K562 (cell line): ENCODE results near the gene A4GNT. TPM values are rescaled to one million over a fixed set of nuclear protein-coding genes. Genes with fewer than 3 reads are reported as not detected.

Source experiments
- ATAC-seq: fragments of 200-7000 bp; cut with Tn5 transposase; 3 replicates; pipeline ENCODE4 v1.9.1; 2020; ENCODE audit warnings: moderate library complexity
- BruUV-seq: library from RNA; stranded (reverse); fragments of 400-500 nt; replicated peaks from 2 replicates; lab custom pipeline; 2021; lab: Mats Ljungman, UMichigan
- CTCF ChIA-PET: fragments of 300-600 bp; formaldehyde crosslinking; extraction: SDS; loops from one replicate; lab custom pipeline; 2021; ENCODE audit warnings: low intra/inter-chr PET ratio; lab: Yijun Ruan, JAX
- POLR2A ChIA-PET: fragments of 300-600, 350-650 bp; sonication (Branson Sonifier 250); formaldehyde crosslinking; extraction: SDS; loops from one replicate; lab custom pipeline; 2021; ENCODE audit warnings: antibody characterized with exemption, inconsistent platforms; lab: Yijun Ruan, JAX
- DNase-seq, 4 experiments: peaks; one replicate each; pipeline versions ENCODE4 v3.0.0 to v3.0.0-alpha.2; 2011 to 2018; ENCODE audit warnings: low spot score in 3 of 4, mixed read lengths in 3 of 4; ENCODE audit errors: extremely low read depth in 1 of 4
- FAIRE-seq: peaks from 2 replicates; lab custom pipeline; 2011; peaks lifted over from hg19 to GRCh38; lab: Jason Lieb, UNC
- H2AFZ ChIP-seq: 2 replicates; pipeline ENCODE4 v1.6.0; 2011; ENCODE audit warnings: low read depth, low read length, control low read depth, inconsistent platforms
- H3K27ac ChIP-seq: fragments of 200-600 bp; 3 replicates; pipeline ENCODE4 v1.8.0; 2011; ENCODE audit warnings: low read depth, mild to moderate bottlenecking, control low read depth, inconsistent platforms, low read length, moderate library complexity, mixed read lengths; ENCODE audit errors: extremely low read depth
- H3K27me3 ChIP-seq, 2 experiments: fragments of 300-600 bp in 1 of 2; 2 replicates in 1 of 2; 3 replicates in 1 of 2; pipeline versions ENCODE4 v1.6.0 to v1.8.0; 2011; ENCODE audit warnings: inconsistent platforms in 2 of 2, low read length in 2 of 2, mild to moderate bottlenecking in 1 of 2, mixed read lengths in 1 of 2, moderate library complexity in 1 of 2; ENCODE audit not compliant: control insufficient read depth in 2 of 2, insufficient read depth in 2 of 2
- H3K36me3 ChIP-seq: fragments of 300-600 bp; 3 replicates; pipeline ENCODE4 v1.8.0; 2011; ENCODE audit warnings: mild to moderate bottlenecking, low read length, inconsistent platforms; ENCODE audit not compliant: control insufficient read depth, insufficient read depth
- H3K4me1 ChIP-seq, 2 experiments: fragments of 200-600 bp in 1 of 2; replicated peaks in 1 of 2; 2 replicates in 1 of 2; 3 replicates in 1 of 2; pipeline versions ENCODE4 v1.5.1 to v1.8.0; 2011; ENCODE audit warnings: inconsistent platforms in 2 of 2, low read length in 2 of 2, mild to moderate bottlenecking in 1 of 2, mixed read lengths in 1 of 2, moderate library complexity in 1 of 2; ENCODE audit not compliant: control insufficient read depth in 2 of 2, insufficient read depth in 2 of 2
- H3K4me2 ChIP-seq: 2 replicates; pipeline ENCODE4 v1.6.1; 2011; ENCODE audit warnings: low read length, control low read depth, inconsistent platforms, mixed read lengths; ENCODE audit not compliant: insufficient read depth
- H3K4me3 ChIP-seq: fragments of 200-600 bp; sonication (generic), shearing (Covaris generic); 2 replicates; pipeline ENCODE4 v1.5.1; 2016; ENCODE audit warnings: control low read depth, inconsistent platforms
- H3K79me2 ChIP-seq: fragments of 200-600 bp; 3 replicates; pipeline ENCODE4 v1.8.0; 2011; ENCODE audit warnings: low read length, inconsistent platforms; ENCODE audit not compliant: control insufficient read depth, insufficient read depth
- H3K9ac ChIP-seq, 2 experiments: 2 replicates each; pipeline versions ENCODE4 v1.6.0 to v1.6.1; 2011; ENCODE audit warnings: low read depth in 2 of 2, low read length in 2 of 2, control low read depth in 1 of 2, inconsistent platforms in 1 of 2, mild to moderate bottlenecking in 1 of 2, mixed read lengths in 1 of 2; ENCODE audit not compliant: insufficient read depth in 1 of 2
- H3K9me1 ChIP-seq: one replicate; pipeline ENCODE4 v1.6.0; 2011; ENCODE audit warnings: inconsistent platforms, mild to moderate bottlenecking, low read length, moderate library complexity; ENCODE audit not compliant: control insufficient read depth, insufficient read depth
- H3K9me3 ChIP-seq: replicated peaks from 2 replicates; pipeline ENCODE4 v1.5.1; 2011; ENCODE audit warnings: low read depth, low read length, inconsistent platforms; ENCODE audit not compliant: control insufficient read depth, insufficient read depth
- H4K20me1 ChIP-seq: replicated peaks from 2 replicates; pipeline ENCODE4 v1.6.1; 2011; ENCODE audit warnings: low read length, inconsistent platforms, mixed read lengths; ENCODE audit not compliant: control insufficient read depth, insufficient read depth
- MGA ChIP-seq: fragments of 450-650 bp; IDR thresholded peaks from 2 replicates; pipeline ENCODE4 v1.6.1; 2016; ENCODE audit warnings: mild to moderate bottlenecking, moderate library complexity
- NR2F6 ChIP-seq: fragments of 450-650 bp; formaldehyde crosslinking; IDR thresholded peaks from 2 replicates; pipeline ENCODE4 v1.4.0; 2020; ENCODE audit warnings: mild to moderate bottlenecking
- NUFIP1 ChIP-seq: fragments of 450-650 bp; IDR thresholded peaks from 2 replicates; pipeline ENCODE4 v1.6.1; 2018; ENCODE audit not compliant: partially characterized antibody
- SIN3B ChIP-seq: fragments of 450-650 bp; IDR thresholded peaks from 2 replicates; pipeline ENCODE4 v1.6.1; 2017; ENCODE audit warnings: low read depth, mild to moderate bottlenecking, moderate library complexity
- WGBS: fragments of 100-300 bp; shearing (Covaris generic); methylation state at CpG from one replicate; pipeline ENCODE4 v1.1.6; 2016; ENCODE audit warnings: low coverage, mixed read lengths; ENCODE audit not compliant: insufficient coverage; ENCODE audit errors: missing lambda C conversion rate; 5-methylcytosine and 5-hydroxymethylcytosine counted together
- in situ Hi-C: fragments of 300-500 bp; cut with MboI; formaldehyde crosslinking; loops from 4 replicates; pipeline ENCODE4 v1.15.0; 2018; ENCODE audit warnings: inconsistent platforms, mixed read lengths
- intact Hi-C: fragments of 100-400 bp; cut with micrococcal nuclease; formaldehyde crosslinking; loops from 2 replicates; pipeline ENCODE4 v1.14.2; 2022
- polyA plus RNA-seq, 8 experiments: library from polyadenylated mRNA; depleted of rRNA in 4 of 8; stranded (reverse) in 5 of 8; unstranded in 3 of 8; fragments of >200 nt; fragmentation: Nextera tagmentation in 2 of 8; fragmentation: Illumina TruSeq in 1 of 8; extraction: Ambion mirVana in 2 of 8; extraction: Trizol in 1 of 8; gene quantifications; 2 replicates each; pipeline versions ENCODE4 v1.2.1 to v1.2.3, GENCODE V29; 2011 to 2014; ENCODE audit warnings: inconsistent platforms in 1 of 8, missing spikeins in 1 of 8
- total RNA-seq, 7 experiments: library from RNA; depleted of rRNA in 6 of 7; stranded (reverse); fragments of >200 nt in 6 of 7; fragmentation: Illumina TruSeq in 2 of 7; extraction: Trizol in 2 of 7; gene quantifications; 2 replicates each; pipeline versions ENCODE4 v1.2.1 to v1.2.3, GENCODE V29; 2011 to 2021; ENCODE audit warnings: low replicate concordance in 1 of 7

A4GNT gene
- total and polyA plus RNA-seq, 9 of the 15 experiments (the other 6 are each of a cell fraction or from before 2014, with no cell fraction given), result not detected

DNA sequence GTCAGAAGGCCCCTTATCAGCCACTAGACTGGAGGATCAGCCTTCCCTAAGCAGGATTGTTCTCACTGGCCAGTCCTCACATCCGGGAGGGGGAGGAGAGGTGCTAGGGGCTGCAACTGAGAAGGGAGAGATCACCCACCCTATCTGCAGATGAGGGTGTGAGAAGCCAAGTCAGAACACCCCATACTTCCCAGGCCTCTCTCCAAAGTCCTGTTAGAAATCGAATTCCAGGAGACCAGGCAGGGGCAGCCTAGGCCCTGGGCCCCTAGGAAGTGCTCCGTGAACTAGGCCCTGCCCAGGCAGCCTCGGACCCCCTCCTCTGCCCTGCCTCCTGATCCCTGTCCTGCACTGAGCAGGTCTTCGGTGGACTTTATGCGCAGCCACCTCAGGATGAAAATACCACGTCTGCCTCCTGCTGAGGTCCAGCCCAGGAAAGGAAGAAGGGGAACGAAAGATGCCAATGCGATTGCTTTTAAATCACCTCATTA is 17.7 kb downstream of the A4GNT start:
- H3K36me3 ChIP-seq, result no peaks in the 10 kb centered on the region
- DNase-seq, result no peak
- peak overlapping the region; percentile 93 for H2AFZ ChIP-seq
- H3K9me3 ChIP-seq, result no peaks in the 10 kb centered on the region
- no peaks in the 10 kb centered on the region for H3K79me2 ChIP-seq
- ATAC-seq, result no peak
- H3K4me1 ChIP-seq, result peaks cover 5 to 14% of the 10 kb centered on the region in 2 experiments; a peak in 4 of 5 replicates
- no peak for FAIRE-seq
- H3K4me2 ChIP-seq, result peak overlapping the region; percentile 76
- peak overlapping the region; percentile 63 for H3K4me3 ChIP-seq
- H4K20me1 ChIP-seq, result no peaks in the 10 kb centered on the region
- POLR2A ChIA-PET, result interaction anchor here (0.6 kb wide), 1 partner anchor 28 kb away, joined by 3 read pairs; no protein-coding TSS in a partner anchor
- peaks cover 2% of the 10 kb centered on the region for H3K9me1 ChIP-seq
- in situ Hi-C loops, result no loop called here
- CTCF ChIA-PET, result interaction anchor here (0.7 kb wide), 1 partner anchor 46 kb away, joined by 3 read pairs; no protein-coding TSS in a partner anchor
- H3K27ac ChIP-seq, result no peak overlapping the region
- intact Hi-C loops, result no loop called here
- WGBS, result 18% methylated on average over 3 of the region's 9 CpGs
- BruUV-seq, result no TSS peak
- H3K27me3 ChIP-seq, result no peaks in the 10 kb centered on the region
- no peak for TF ChIP-seq MGA
- TF ChIP-seq SIN3B, result no peak
- TF ChIP-seq NR2F6 (CRISPR knock-in tag), result no peak
- no peak for TF ChIP-seq NUFIP1
- peak overlapping the region in 1 of 2 experiments; percentile 92; a peak in 1 of 4 replicates for H3K9ac ChIP-seq
